HCT116 (cell line): ENCODE results near the gene SNAP29. TPM values are rescaled to one million over a fixed set of nuclear protein-coding genes. Genes with fewer than 3 reads are reported as not detected.

ENCODE experiments used
- ATAC-seq: fragments of 200-7000 bp; cut with Tn5 transposase; 2 replicates; pipeline ENCODE4 v1.9.1; 2020; ENCODE audit warnings: mild to moderate bottlenecking, moderate library complexity
- BruUV-seq: library from RNA; stranded (reverse); fragments of 400-500 nt; replicated peaks from 2 replicates; lab custom pipeline; 2021; lab: Mats Ljungman, UMichigan
- CTCF ChIA-PET: fragments of 300-600 bp; sonication (Branson Sonifier 250); formaldehyde crosslinking; loops from one replicate; lab custom pipeline; 2021; ENCODE audit warnings: antibody characterized with exemption; lab: Charles Lee
- POLR2A ChIA-PET: fragments of 300-600, 350-600 bp; sonication (Branson Sonifier 250); formaldehyde crosslinking; loops from one replicate; lab custom pipeline; 2021; ENCODE audit warnings: antibody characterized with exemption; lab: Charles Lee
- RAD21 ChIA-PET, 2 experiments: fragments of 300-600 bp; sonication (Branson Sonifier 250); formaldehyde crosslinking; loops; one replicate each; lab custom pipeline; 2023; ENCODE audit warnings: low total read pairs in 2 of 2; ENCODE audit not compliant: uncharacterized antibody in 2 of 2, unreplicated experiment in 2 of 2, low non-redundant PET in 1 of 2; lab: Charles Lee
- DNase-seq: peaks from one replicate; pipeline ENCODE4 v3.0.0-alpha.2; 2010; ENCODE audit warnings: low read depth, low spot score
- H2AFZ ChIP-seq: fragments of 200-600 bp; shearing (Covaris generic), sonication (generic); 2 replicates; pipeline ENCODE4 v1.6.1; 2017; ENCODE audit warnings: low read depth, mixed run types, mixed read lengths, antibody characterized with exemption, low read length; ENCODE audit not compliant: poor library complexity, severe bottlenecking
- H3K27ac ChIP-seq: 2 replicates; pipeline ENCODE4 v1.5.1; 2012; ENCODE audit warnings: low read depth, low read length
- H3K27me3 ChIP-seq: fragments of 200-600 bp; sonication (generic); 2 replicates; pipeline ENCODE4 v1.6.1; 2016; ENCODE audit warnings: mixed run types, low read length, mixed read lengths; ENCODE audit not compliant: insufficient read depth
- H3K36me3 ChIP-seq, 2 experiments: fragments of 200-500 bp in 1 of 2; fragments of 200-600 bp in 1 of 2; sonication (Bioruptor generic) in 1 of 2; sonication (generic) in 1 of 2; 2 replicates each; pipeline versions ENCODE4 v1.5.1 to v1.6.1; 2014 to 2016; ENCODE audit warnings: low read length in 2 of 2, inconsistent platforms in 1 of 2, mixed read lengths in 1 of 2, mixed run types in 1 of 2; ENCODE audit not compliant: insufficient read depth in 2 of 2, control insufficient read depth in 1 of 2
- H3K4me1 ChIP-seq, 2 experiments: fragments of 200-600 bp in 1 of 2; sonication (generic) in 1 of 2; 2 replicates each; pipeline versions ENCODE4 v1.5.1 to v1.6.1; 2012 to 2017; ENCODE audit warnings: low read length in 2 of 2, inconsistent platforms in 1 of 2, mild to moderate bottlenecking in 1 of 2, mixed read lengths in 1 of 2, mixed run types in 1 of 2, moderate library complexity in 1 of 2; ENCODE audit not compliant: insufficient read depth in 2 of 2, control insufficient read depth in 1 of 2
- H3K4me2 ChIP-seq: fragments of 200-600 bp; sonication (generic); 2 replicates; pipeline ENCODE4 v1.6.1; 2017; ENCODE audit warnings: mixed run types, low read length, mixed read lengths
- H3K4me3 ChIP-seq, 2 experiments: fragments of 200-600 bp in 1 of 2; sonication (generic) in 1 of 2; replicated peaks in 1 of 2; 2 replicates each; pipeline ENCODE4 v1.5.1; 2011 to 2016; ENCODE audit warnings: low read length in 2 of 2, control low read depth in 1 of 2, low read depth in 1 of 2, mild to moderate bottlenecking in 1 of 2, mixed read lengths in 1 of 2, mixed run types in 1 of 2
- H3K79me2 ChIP-seq: fragments of 200-600 bp; sonication (generic); 2 replicates; pipeline ENCODE4 v1.6.1; 2017; ENCODE audit warnings: mild to moderate bottlenecking, mixed run types, low read length, moderate library complexity, mixed read lengths; ENCODE audit not compliant: insufficient read depth
- H3K9ac ChIP-seq: fragments of 200-600 bp; sonication (generic); 2 replicates; pipeline ENCODE4 v1.6.1; 2016; ENCODE audit warnings: low read length, mixed read lengths
- H3K9me2 ChIP-seq: fragments of 200-600 bp; sonication (generic), shearing (Covaris generic); 2 replicates; pipeline ENCODE4 v1.6.1; 2017; ENCODE audit warnings: mixed run types, mild to moderate bottlenecking, moderate library complexity; ENCODE audit not compliant: insufficient read depth
- H3K9me3 ChIP-seq, 2 experiments: fragments of 200-500 bp in 1 of 2; fragments of 200-600 bp in 1 of 2; sonication (Bioruptor generic) in 1 of 2; sonication (generic) in 1 of 2; 2 replicates each; pipeline ENCODE4 v1.6.1; 2014 to 2017; ENCODE audit warnings: low read length in 2 of 2, mixed read lengths in 2 of 2, inconsistent platforms in 1 of 2, low read depth in 1 of 2, mild to moderate bottlenecking in 1 of 2, mixed run types in 1 of 2, moderate library complexity in 1 of 2; ENCODE audit not compliant: control insufficient read depth in 1 of 2, insufficient read depth in 1 of 2
- H4K20me1 ChIP-seq: fragments of 200-600 bp; sonication (generic), shearing (Covaris generic); 2 replicates; pipeline ENCODE4 v1.6.1; 2017; ENCODE audit warnings: mixed run types, mild to moderate bottlenecking, moderate library complexity; ENCODE audit not compliant: insufficient read depth
- ATF3 ChIP-seq: IDR thresholded peaks from 2 replicates; pipeline ENCODE4 v1.6.1; 2012
- CBX3 ChIP-seq: IDR thresholded peaks from 2 replicates; pipeline ENCODE4 v1.6.1; 2012; ENCODE audit warnings: low read depth
- CEBPB ChIP-seq: IDR thresholded peaks from 2 replicates; pipeline ENCODE4 v1.6.1; 2012; ENCODE audit warnings: low read depth
- EGR1 ChIP-seq: IDR thresholded peaks from 2 replicates; pipeline ENCODE4 v1.6.1; 2012; ENCODE audit warnings: low read depth
- ELF1 ChIP-seq: IDR thresholded peaks from 2 replicates; pipeline ENCODE4 v1.6.1; 2012; ENCODE audit warnings: low read depth, borderline replicate concordance
- EZH2 ChIP-seq: fragments of 200-600 bp; sonication (generic); IDR thresholded peaks from 2 replicates; pipeline ENCODE4 v1.6.1; 2017; ENCODE audit warnings: antibody characterized with exemption, mixed run types
- EZH2phosphoT487 ChIP-seq: fragments of 200-600 bp; IDR thresholded peaks from 2 replicates; pipeline ENCODE4 v1.6.1; 2018; ENCODE audit warnings: antibody characterized with exemption, borderline replicate concordance
- FOSL1 ChIP-seq: IDR thresholded peaks from 2 replicates; pipeline ENCODE4 v1.6.1; 2012; ENCODE audit warnings: low read depth
- JUND ChIP-seq: IDR thresholded peaks from 2 replicates; pipeline ENCODE4 v1.6.1; 2012
- MAX ChIP-seq: IDR thresholded peaks from 2 replicates; pipeline ENCODE4 v1.6.1; 2012
- POLR2A ChIP-seq: IDR thresholded peaks from 2 replicates; pipeline ENCODE4 v1.7.0; 2011; ENCODE audit warnings: borderline replicate concordance; ENCODE audit not compliant: insufficient read depth, insufficient read length; ENCODE audit errors: extremely low read depth
- POLR2AphosphoS5 ChIP-seq: IDR thresholded peaks from 2 replicates; pipeline ENCODE4 v1.6.1; 2011; ENCODE audit warnings: mild to moderate bottlenecking, low read depth, low read length, moderate library complexity
- REST ChIP-seq: IDR thresholded peaks from 2 replicates; pipeline ENCODE4 v1.6.1; 2012; ENCODE audit warnings: low read depth
- SIN3A ChIP-seq: IDR thresholded peaks from 2 replicates; pipeline ENCODE4 v1.6.1; 2012; ENCODE audit warnings: low read depth
- SP1 ChIP-seq: IDR thresholded peaks from 2 replicates; pipeline ENCODE4 v1.6.1; 2012; ENCODE audit warnings: low read depth
- SRF ChIP-seq: IDR thresholded peaks from 2 replicates; pipeline ENCODE4 v1.6.1; 2012; ENCODE audit warnings: low read depth
- ZFX ChIP-seq: fragments of 450-650 bp; IDR thresholded peaks from 2 replicates; pipeline ENCODE4 v1.6.1; 2017
- ZNF274 ChIP-seq: fragments of 200-500 bp; sonication (Bioruptor generic); IDR thresholded peaks from 2 replicates; pipeline ENCODE4 v1.6.1; 2014; ENCODE audit warnings: mild to moderate bottlenecking, low read depth, low read length, inconsistent platforms
- intact Hi-C: fragments of 100-400 bp; cut with micrococcal nuclease; formaldehyde crosslinking; loops from 2 replicates; pipeline ENCODE4 v1.10.0; 2022
- total RNA-seq: library from RNA; stranded (reverse); gene quantifications from one replicate; pipeline ENCODE4 v1.2.1, GENCODE V29; 2021; ENCODE audit not compliant: unreplicated experiment
- TF ChIP-seq, protein P1 (sequence below), 3 experiments: fragments of 200-600 bp in 1 of 3; sonication (generic) in 1 of 3; IDR thresholded peaks in 2 of 3; conservative IDR thresholded peaks in 1 of 3; 2 replicates each; pipeline ENCODE4 v1.5.1; 2012 to 2017; ENCODE audit warnings: low read depth in 2 of 3, low read length in 2 of 3, antibody characterized with exemption in 1 of 3, borderline replicate concordance in 1 of 3, control low read depth in 1 of 3, mild to moderate bottlenecking in 1 of 3, mixed read lengths in 1 of 3, mixed run types in 1 of 3, moderate library complexity in 1 of 3; ENCODE audit not compliant: insufficient read depth in 1 of 3

Gene SNAP29
- total RNA-seq, 1 experiment from 2014 or later, result 27.3 TPM

DNA sequence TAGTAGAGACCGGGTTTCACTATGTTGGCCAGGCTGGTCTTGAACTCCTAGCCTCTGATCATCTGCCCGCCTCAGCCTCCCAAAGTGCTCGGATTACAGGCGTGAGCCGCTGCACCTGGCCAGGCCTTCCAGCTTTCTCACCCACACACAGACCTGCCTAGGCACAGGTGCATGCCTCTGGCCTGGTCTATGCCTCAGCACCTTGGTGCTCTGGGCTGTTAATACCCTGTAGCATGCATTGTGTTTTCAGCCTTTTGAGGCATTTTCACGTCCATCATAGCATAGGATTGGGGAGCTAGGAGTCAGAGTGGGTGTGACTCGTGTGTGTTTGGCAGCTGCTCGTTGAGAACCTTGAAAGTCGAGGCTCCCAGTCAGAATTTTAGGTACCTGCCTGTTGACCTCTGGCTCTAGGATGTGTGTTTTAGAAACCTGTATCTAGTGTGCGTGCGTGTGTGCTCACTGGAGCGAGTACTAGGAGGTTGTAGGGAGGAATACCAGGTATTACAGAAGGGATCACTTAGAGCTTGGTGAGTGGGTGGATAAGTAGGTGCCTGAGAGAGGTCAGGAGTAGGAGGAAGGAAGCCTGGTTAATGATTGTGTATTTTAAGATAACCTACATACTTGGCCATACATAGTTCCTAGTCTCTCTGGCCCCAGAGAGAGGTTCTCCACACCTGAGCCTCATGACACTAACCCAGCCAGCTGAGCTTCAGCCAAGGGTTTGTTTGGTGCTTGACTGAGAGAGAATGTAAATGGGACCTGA is 78.4 kb downstream of the SNAP29 start:
- Histone ChIP-seq H3K4me3 (no peak overlapping the region), H3K79me2 (peaks cover 99% of the 10 kb centered on the region), H3K4me1 (peaks cover 0 to 12% of the 10 kb centered on the region in 2 experiments; a peak in 2 of 4 replicates), H2AFZ (no peak overlapping the region), H3K9me3 (no peaks in the 10 kb centered on the region), H4K20me1 (peaks cover 48% of the 10 kb centered on the region; the same call in 1 of the 2 replicates), H3K9me2 (no peaks in the 10 kb centered on the region), H3K9ac (no peak overlapping the region), H3K27ac (no peak overlapping the region), H3K36me3 (peaks cover 19 to 27% of the 10 kb centered on the region in 2 experiments; a peak in 3 of 4 replicates), H3K4me2 (no peak overlapping the region), H3K27me3 (no peaks in the 10 kb centered on the region)
- ATAC-seq (no peak), DNase-seq (no peak)
- RAD21 ChIA-PET, result no interaction called here
- CTCF ChIA-PET, result no interaction called here
- POLR2A ChIA-PET, result no interaction called here
- TF ChIP-seq ZNF274 (no peak), SRF (no peak), ATF3 (no peak), CBX3 (no peak), ELF1 (no peak), POLR2AphosphoS5 (no peak), JUND (no peak), SP1 (no peak), FOSL1 (no peak), CEBPB (no peak), SIN3A (no peak), EZH2 (no peak), POLR2A (no peak), MAX (no peak), EZH2phosphoT487 (no peak), ZFX (no peak), EGR1 (no peak), REST (no peak)
- TF ChIP-seq, protein P1, sequence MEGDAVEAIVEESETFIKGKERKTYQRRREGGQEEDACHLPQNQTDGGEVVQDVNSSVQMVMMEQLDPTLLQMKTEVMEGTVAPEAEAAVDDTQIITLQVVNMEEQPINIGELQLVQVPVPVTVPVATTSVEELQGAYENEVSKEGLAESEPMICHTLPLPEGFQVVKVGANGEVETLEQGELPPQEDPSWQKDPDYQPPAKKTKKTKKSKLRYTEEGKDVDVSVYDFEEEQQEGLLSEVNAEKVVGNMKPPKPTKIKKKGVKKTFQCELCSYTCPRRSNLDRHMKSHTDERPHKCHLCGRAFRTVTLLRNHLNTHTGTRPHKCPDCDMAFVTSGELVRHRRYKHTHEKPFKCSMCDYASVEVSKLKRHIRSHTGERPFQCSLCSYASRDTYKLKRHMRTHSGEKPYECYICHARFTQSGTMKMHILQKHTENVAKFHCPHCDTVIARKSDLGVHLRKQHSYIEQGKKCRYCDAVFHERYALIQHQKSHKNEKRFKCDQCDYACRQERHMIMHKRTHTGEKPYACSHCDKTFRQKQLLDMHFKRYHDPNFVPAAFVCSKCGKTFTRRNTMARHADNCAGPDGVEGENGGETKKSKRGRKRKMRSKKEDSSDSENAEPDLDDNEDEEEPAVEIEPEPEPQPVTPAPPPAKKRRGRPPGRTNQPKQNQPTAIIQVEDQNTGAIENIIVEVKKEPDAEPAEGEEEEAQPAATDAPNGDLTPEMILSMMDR (IDR thresholded peaks at IDR 0.05 in 2 of 3, conservative IDR thresholded peaks at IDR 0.05 in 1 of 3; ENCODE audit: borderline replicate concordance in 1 of 3, insufficient read depth in 1 of 3, low read depth in 2 of 3, low read length in 2 of 3), result no peak
- no TSS peak for BruUV-seq
- intact Hi-C loops, result no loop called here
